ENCODE data around the gene SERINC4.

The SERINC4 gene

GRCh38 chr15:43763819-43764446 lies 36.1 kb downstream of the SERINC4 start:
- ATAC-seq = peak; percentile 70
- no peak for TF ChIP-seq CSDC2 (CRISPR knock-in tag; IDR thresholded peaks at IDR 0.05)
- TF ChIP-seq ZNF8 (CRISPR knock-in tag; IDR thresholded peaks at IDR 0.05) = peak; percentile 52; the same call in 1 of the 2 replicates
- TF ChIP-seq BACH2 (CRISPR knock-in tag; IDR thresholded peaks at IDR 0.05; ENCODE audit: borderline replicate concordance) = peak; percentile 83; the same call in 1 of the 2 replicates
- TF ChIP-seq ZNF70 (CRISPR knock-in tag; IDR thresholded peaks at IDR 0.05) = peak; percentile 50
- TF ChIP-seq CSRNP3 (CRISPR knock-in tag; IDR thresholded peaks at IDR 0.05) = no peak
- peak; percentile 68; the same call in 1 of the 2 replicates for TF ChIP-seq TCF4 (CRISPR knock-in tag; IDR thresholded peaks at IDR 0.05; ENCODE audit: borderline replicate concordance)
- peak; percentile 92; the same call in 1 of the 2 replicates for TF ChIP-seq ESRRG (CRISPR knock-in tag; IDR thresholded peaks at IDR 0.05)
- peak; percentile 72 for TF ChIP-seq GLIS3 (CRISPR knock-in tag; IDR thresholded peaks at IDR 0.05)
- TF ChIP-seq ARNTL (CRISPR knock-in tag; IDR thresholded peaks at IDR 0.05; ENCODE audit: borderline replicate concordance, low read depth) = peak; percentile 74
- peak; percentile 58 for TF ChIP-seq ZFP30 (CRISPR knock-in tag; IDR thresholded peaks at IDR 0.05)
- no peak; the same call in 1 of the 2 replicates for TF ChIP-seq POU6F1 (CRISPR knock-in tag; IDR thresholded peaks at IDR 0.05; ENCODE audit: borderline replicate concordance, low read depth)
- peak; percentile 65; the same call in 1 of the 2 replicates for TF ChIP-seq CREB5 (CRISPR knock-in tag; IDR thresholded peaks at IDR 0.05; ENCODE audit: low read depth)
- peak; percentile 93 for TF ChIP-seq ZNF565 (CRISPR knock-in tag; conservative IDR thresholded peaks at IDR 0.05; ENCODE audit: low read depth)
- TF ChIP-seq ZC3H10 (CRISPR knock-in tag; IDR thresholded peaks at IDR 0.05) = no peak
- TF ChIP-seq PATZ1 (CRISPR knock-in tag; IDR thresholded peaks at IDR 0.05; ENCODE audit: borderline replicate concordance) = no peak
- TF ChIP-seq ISL1 (CRISPR knock-in tag; IDR thresholded peaks at IDR 0.05) = peak; percentile 99
- TF ChIP-seq RARB (CRISPR knock-in tag; IDR thresholded peaks at IDR 0.05) = no peak
- TF ChIP-seq TOX (CRISPR knock-in tag; IDR thresholded peaks at IDR 0.05; ENCODE audit: borderline replicate concordance) = no peak
- no peak for TF ChIP-seq OSR1 (CRISPR knock-in tag; IDR thresholded peaks at IDR 0.05)
- peak; percentile 91 for TF ChIP-seq PPARA (CRISPR knock-in tag; IDR thresholded peaks at IDR 0.05; ENCODE audit: borderline replicate concordance)
- 0 out of 2 replicates have a peak, but pooled peaks have one; percentile 17 for TF ChIP-seq ZFP3 (CRISPR knock-in tag; IDR thresholded peaks at IDR 0.05)
- TF ChIP-seq TSHZ2 (CRISPR knock-in tag; IDR thresholded peaks at IDR 0.05) = peak; percentile 98
- peak; percentile 98 for TF ChIP-seq SNAI2 (CRISPR knock-in tag; IDR thresholded peaks at IDR 0.05)

GRCh38 chr15:43762824-43763223 lies 37.2 kb downstream of the SERINC4 start:
- ATAC-seq = peak; percentile 79
- TF ChIP-seq ISL1 (CRISPR knock-in tag; IDR thresholded peaks at IDR 0.05) = peak; percentile 53; the same call in 1 of the 2 replicates
- no peak for TF ChIP-seq ARNTL (CRISPR knock-in tag; IDR thresholded peaks at IDR 0.05; ENCODE audit: borderline replicate concordance, low read depth)
